Nephron (organoid): Measurements from ENCODE around the gene ACBD3.

Experiments
- H3K27ac Mint-ChIP-seq, 3 experiments: 2 replicates each; pipeline ENCODE4 v1.8.0; 2020; ENCODE audit warnings: mixed read lengths in 3 of 3, mild to moderate bottlenecking in 2 of 3, moderate library complexity in 1 of 3
- H3K27me3 Mint-ChIP-seq: 2 replicates; pipeline ENCODE4 v1.8.0; 2021; ENCODE audit warnings: low read depth, mild to moderate bottlenecking, moderate library complexity, mixed read lengths
- H3K36me3 Mint-ChIP-seq: 2 replicates; pipeline ENCODE4 v1.8.0; 2020; ENCODE audit warnings: low read depth, mixed read lengths
- H3K4me1 Mint-ChIP-seq: 2 replicates; pipeline ENCODE4 v1.8.0; 2020; ENCODE audit warnings: mixed read lengths
- H3K4me3 Mint-ChIP-seq, 3 experiments: 2 replicates each; pipeline ENCODE4 v1.8.0; 2020; ENCODE audit warnings: mild to moderate bottlenecking in 3 of 3, mixed read lengths in 3 of 3, moderate library complexity in 2 of 3
- H3K9me3 Mint-ChIP-seq: 2 replicates; pipeline ENCODE4 v1.8.0; 2020; ENCODE audit warnings: mixed read lengths
- CTCF ChIP-seq, 3 experiments: fragments of 200-600 bp; sonication (generic); IDR thresholded peaks; one replicate each; pipeline ENCODE4 v1.5.0; 2021; ENCODE audit warnings: antibody characterized with exemption in 3 of 3; ENCODE audit not compliant: unreplicated experiment in 3 of 3

Gene ACBD3

GRCh38 chr1:226215239-226215638 lies 28.7 kb upstream of the ACBD3 start:
- Mint-ChIP-seq H3K27me3 (peaks cover 11% of the 10 kb centered on the region), H3K9me3 (no peaks in the 10 kb centered on the region), H3K27ac (no peak overlapping the region), H3K36me3 (no peaks in the 10 kb centered on the region), H3K4me3 (no peak overlapping the region), H3K4me1 (no peaks in the 10 kb centered on the region)
- no peak for TF ChIP-seq CTCF (IDR thresholded peaks at IDR 0.05; ENCODE audit: unreplicated experiment in 3 of 3)

DNA sequence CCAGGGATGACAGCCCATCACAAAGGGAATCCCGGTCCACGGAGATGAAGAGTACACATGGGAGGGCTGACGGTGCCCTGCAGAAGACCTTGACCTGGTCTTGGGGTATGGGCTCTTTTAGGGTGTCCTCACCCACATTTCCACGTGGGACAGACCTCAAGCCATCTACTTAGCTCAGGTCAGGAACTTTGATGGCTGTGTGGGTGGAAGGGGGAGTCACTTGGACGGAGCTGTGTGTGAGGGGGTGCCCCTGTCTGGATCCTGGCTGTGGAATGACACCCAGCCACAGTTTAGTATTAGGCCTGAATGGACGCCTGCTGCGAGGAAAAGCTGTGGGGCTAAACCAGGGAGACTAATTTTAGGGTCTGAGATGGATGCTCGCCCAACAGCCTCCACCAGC lies 26.0 kb upstream of the ACBD3 start:
- peaks cover 7% of the 10 kb centered on the region for H3K27me3 Mint-ChIP-seq
- H3K4me1 Mint-ChIP-seq = peaks cover 10% of the 10 kb centered on the region
- TF ChIP-seq CTCF (IDR thresholded peaks at IDR 0.05; ENCODE audit: unreplicated experiment in 3 of 3) = no peak
- no peak overlapping the region for H3K27ac Mint-ChIP-seq
- H3K9me3 Mint-ChIP-seq = no peaks in the 10 kb centered on the region
- H3K36me3 Mint-ChIP-seq = no peaks in the 10 kb centered on the region
- H3K4me3 Mint-ChIP-seq = no peak overlapping the region

DNA sequence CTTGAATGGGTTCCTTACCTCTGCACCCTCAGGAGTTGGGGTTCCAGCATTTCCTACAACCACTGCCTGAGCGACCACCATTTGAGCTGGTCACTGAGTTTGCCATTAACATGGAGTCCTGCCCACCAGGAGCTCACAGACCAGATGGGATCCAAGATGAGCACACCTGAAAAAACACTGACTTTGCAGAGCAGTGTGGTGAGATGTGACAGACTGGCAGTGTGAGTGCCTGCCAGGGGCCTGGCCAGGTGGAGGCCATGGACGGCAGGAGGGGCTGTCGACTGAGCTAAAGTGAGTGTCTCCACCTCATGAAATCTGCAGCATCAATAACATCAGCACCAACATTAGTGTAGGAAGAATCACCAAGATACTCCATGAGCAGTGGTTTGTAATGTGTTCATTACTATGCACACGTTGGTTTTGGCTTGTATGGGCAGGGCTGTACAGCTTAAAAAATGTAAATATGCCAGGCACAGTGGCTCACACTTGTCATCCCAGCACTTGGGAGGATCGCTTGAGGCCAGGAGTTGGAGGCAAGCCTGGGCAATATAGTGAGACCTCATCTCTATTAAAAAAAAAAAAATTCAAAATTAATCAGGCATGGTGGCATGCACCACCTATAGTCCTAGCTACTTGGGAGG lies 24.8 kb upstream of the ACBD3 start:
- H3K36me3 Mint-ChIP-seq = no peaks in the 10 kb centered on the region
- no peak for TF ChIP-seq CTCF (IDR thresholded peaks at IDR 0.05; ENCODE audit: unreplicated experiment in 3 of 3)
- no peaks in the 10 kb centered on the region for H3K9me3 Mint-ChIP-seq

DNA sequence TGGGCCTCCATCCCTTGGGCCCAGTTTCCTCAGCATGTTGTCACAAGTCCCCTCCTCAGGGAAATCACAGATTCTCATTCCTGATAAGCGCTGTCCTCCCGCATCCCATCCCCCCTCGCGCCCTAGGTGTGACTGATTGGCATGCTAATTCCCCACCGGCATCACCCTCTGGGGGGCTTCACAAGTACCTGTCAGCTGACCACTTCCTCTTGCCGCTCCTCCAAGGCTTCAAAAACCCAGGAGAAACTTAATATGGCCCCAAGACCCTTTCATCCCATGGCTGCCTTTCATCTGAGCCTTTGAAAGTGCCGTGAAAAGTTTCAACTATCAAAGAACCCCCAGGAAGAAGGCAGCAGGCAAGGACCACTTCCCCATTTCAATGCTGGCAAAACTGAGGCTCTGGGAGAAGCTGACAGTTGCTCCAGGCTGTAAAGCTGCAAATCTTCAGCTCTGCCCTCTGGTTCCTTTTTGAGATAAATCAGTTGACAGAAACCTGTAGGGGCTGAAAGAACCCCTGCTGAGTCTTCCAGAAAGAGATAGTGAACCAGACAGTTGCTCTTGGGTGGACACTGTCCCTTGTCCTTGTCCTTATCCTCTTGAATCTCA lies 24.1 kb upstream of the ACBD3 start:
- no peak for TF ChIP-seq CTCF (IDR thresholded peaks at IDR 0.05; ENCODE audit: unreplicated experiment in 3 of 3)
- no peak overlapping the region for H3K4me3 Mint-ChIP-seq
- H3K4me1 Mint-ChIP-seq = peaks cover 10% of the 10 kb centered on the region

More for the DNA sequence above, 24.8 kb upstream of the ACBD3 start:
- H3K4me1 Mint-ChIP-seq = peaks cover 10% of the 10 kb centered on the region
- no peak overlapping the region for H3K27ac Mint-ChIP-seq
- H3K27me3 Mint-ChIP-seq = peaks cover 7% of the 10 kb centered on the region
- H3K4me3 Mint-ChIP-seq = no peak overlapping the region

DNA sequence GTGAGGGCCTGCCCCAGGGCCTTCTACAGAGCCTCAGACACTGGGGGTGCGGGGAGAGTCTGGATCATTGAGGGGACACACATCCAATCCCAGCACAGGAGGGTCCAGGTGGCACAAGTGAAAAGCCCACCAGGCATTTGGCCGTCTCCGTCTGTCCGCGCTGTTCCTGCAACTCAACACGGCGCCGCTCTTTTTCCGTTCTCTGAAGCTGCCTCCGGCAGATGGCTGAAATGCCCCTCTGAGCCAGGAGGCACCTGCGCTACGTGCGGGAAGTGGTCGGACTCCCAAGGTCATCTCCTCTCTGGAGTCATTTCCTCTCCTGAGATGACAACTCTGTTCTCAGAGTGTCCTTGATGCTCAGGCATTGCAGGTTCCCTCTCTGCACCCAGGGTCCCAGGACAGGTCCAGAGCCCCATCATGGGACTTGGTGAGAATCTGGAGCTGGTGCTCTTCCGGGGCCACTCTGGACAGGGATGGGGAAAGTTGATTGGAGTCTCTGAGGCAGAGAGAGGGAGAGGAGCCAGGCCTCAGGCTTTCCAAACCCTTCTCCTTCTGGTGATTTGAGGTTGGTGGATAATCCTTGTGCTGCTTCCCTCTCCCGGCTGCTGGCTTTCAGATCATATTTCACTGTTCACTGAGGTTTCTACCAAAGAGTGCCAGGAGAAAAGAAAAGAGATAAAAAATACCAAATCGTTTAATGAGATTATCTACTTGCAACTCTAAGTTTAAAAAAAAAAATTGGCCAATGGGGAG lies 22.9 kb upstream of the ACBD3 start:
- H3K27me3 Mint-ChIP-seq = peaks cover 4% of the 10 kb centered on the region
- H3K4me1 Mint-ChIP-seq = peaks cover 10% of the 10 kb centered on the region
- H3K4me3 Mint-ChIP-seq = no peak overlapping the region
- no peaks in the 10 kb centered on the region for H3K9me3 Mint-ChIP-seq
- no peak overlapping the region for H3K27ac Mint-ChIP-seq
- H3K36me3 Mint-ChIP-seq = no peaks in the 10 kb centered on the region
- TF ChIP-seq CTCF (IDR thresholded peaks at IDR 0.05; ENCODE audit: unreplicated experiment in 3 of 3) = no peak

More for the DNA sequence above, 24.1 kb upstream of the ACBD3 start:
- Mint-ChIP-seq H3K27ac (no peak overlapping the region), H3K27me3 (peaks cover 4% of the 10 kb centered on the region), H3K9me3 (no peaks in the 10 kb centered on the region), H3K36me3 (no peaks in the 10 kb centered on the region)
